ENCODE results near the gene ENO2.

The ENO2 gene

DNA sequence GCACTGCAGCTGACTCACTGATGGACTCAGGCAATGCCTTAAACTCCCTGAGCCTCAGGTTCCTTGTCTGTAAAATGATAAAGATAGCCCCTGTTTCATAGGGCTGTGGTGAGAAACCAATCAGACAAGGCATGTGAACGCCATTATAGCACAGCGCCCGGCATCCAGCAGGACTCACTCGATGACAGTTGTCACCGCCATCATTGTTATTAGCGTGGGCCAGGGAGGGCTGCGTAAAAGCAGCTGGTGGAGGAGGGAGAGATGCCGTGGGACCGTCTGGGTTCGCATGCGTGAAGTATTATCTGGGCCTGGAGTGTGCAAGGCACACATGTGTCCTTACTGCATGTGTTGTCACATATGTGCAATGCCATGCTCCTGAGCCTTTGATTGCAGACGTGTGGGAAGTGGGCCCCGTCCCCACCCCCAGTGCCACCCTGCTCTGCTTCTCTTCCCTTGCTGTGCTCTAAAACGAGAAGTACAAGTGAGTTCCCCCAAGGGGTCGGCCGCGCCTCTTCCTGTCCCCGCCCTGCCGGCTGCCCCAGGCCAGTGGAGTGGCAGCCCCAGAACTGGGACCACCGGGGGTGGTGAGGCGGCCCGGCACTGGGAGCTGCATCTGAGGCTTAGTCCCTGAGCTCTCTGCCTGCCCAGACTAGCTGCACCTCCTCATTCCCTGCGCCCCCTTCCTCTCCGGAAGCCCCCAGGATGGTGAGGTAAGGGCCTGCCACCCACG lies 36.6 kb downstream of the ENO2 start, which contains the start of gene PTPN6:
TSS of gene PTPN6 (plus strand) at position 546 of the 730 bp plus-strand sequence. CDS start at position 703, 157 bp downstream.
- FAIRE-seq = no peak

DNA sequence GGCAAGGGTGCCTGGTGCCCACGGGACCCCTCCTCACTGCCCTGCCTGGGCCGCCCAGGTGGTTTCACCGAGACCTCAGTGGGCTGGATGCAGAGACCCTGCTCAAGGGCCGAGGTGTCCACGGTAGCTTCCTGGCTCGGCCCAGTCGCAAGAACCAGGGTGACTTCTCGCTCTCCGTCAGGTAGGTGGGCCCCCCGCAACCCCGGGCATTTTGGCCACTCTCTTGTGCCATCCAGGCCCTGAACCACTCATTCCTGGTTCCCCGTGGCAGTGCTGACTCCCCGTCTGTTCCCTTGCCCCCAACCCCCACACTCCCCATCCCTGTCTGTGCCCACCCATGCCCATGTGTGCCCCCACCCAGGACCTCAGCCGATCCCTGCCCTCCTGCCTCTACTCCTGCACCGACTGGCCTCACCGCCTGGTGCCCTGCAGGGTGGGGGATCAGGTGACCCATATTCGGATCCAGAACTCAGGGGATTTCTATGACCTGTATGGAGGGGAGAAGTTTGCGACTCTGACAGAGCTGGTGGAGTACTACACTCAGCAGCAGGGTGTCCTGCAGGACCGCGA lies 37.3 kb downstream of the ENO2 start:
- FAIRE-seq = no peak

DNA sequence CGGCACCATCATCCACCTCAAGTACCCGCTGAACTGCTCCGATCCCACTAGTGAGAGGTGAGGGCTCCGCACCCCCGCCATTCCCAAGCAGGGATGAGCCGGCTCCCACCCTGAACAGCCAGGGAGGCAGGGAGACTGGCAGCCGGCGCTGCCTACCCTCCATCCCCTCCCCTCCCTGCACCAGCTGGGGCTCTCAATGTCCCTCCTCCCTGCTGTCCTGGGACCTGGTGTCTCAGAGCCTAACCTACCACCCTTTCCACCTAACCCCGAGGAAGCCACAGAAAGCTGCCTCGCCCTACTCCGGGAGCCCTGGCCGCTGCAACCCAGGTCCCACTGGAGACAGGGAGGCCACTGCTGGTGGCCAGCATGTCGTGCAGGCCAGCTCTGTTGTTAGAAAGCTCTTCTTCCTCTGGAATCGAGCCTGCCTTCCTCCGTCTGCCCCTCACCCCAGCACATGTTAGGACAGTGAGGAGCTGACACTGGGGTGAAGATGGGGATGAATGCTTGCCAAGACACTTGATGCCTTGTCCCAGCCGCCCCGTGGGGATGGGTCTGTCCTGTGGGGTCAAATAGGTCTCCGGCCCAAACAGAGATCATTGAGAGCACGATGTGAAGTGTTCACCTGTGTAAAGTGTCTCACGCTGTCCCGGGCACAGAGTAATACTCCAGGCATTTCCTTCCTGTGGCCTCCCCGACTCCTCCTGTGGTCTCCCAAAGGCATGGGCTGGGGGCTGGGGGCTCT lies 37.9 kb downstream of the ENO2 start:
- FAIRE-seq = no peak

DNA sequence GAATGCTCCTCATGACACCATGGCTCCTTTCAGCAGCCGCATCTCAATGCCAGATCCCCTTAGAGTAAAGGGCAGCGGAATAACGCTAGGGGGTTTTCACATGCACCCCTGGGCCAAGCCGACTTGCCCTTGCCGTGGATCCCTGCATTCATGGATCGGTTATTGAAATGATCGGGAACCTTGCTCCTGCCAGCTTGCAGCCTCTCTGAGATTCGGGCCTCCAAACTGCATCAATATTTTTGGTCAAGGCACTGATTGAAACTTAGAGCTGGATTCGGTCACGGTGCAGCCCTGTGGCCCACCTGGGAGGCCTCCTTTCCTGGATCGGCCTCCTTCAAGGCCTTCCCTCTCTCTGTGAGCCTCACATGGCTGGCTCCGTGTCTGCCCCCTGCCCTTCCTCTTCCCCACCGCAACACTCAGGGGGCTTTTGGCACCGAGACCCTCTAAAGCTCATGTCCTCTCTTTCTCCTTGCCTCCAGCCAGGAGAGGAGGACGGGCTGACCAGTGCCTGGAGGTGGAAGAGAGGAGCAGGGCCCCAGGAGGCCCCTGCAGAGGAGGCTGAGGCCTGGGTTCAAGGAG lies 38.6 kb downstream of the ENO2 start:
- no peak for FAIRE-seq

DNA sequence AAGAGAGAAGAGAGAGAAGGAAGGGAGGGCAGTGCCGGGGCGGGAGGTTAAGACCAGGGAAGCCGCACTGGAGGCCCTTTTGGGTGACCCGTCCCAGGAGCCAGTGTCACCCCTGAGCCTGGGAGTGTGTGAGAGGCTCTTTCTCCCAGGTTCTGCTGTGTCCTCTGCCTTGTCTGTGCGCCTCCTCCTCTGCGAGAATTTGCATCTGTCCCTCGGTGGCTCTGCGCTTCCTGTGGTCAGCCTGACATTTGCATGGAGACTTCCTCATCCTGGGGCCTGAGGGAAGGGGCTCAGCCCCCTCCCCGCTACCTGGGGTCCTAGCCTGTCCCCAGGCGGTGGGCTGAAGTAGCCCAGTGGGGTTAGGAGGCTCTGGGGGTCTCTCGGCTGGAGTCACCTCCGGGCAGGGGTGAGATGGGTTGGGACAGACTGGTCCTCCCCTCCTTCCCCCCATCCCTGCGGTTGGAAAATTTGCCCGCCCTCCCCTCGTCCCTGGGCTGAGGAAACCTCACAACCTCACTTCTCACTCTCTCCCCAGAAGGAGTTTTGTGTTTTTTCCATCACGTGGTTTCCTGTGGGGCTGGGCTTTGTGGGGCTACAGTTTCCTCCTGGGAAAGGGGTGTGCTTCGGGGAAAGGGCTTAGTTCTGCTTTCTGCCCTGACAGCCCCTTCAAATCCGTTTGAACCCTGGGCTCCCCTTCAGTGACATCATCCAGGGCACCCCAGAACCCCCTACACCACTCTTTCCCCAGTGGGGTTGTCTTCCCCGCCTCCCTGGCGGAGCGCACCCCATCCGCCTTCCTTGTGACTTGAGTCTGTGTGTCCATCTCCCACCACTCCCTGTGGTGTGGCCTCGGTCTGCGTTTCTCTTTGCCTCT lies 39.3 kb downstream of the ENO2 start:
- FAIRE-seq = no peak

DNA sequence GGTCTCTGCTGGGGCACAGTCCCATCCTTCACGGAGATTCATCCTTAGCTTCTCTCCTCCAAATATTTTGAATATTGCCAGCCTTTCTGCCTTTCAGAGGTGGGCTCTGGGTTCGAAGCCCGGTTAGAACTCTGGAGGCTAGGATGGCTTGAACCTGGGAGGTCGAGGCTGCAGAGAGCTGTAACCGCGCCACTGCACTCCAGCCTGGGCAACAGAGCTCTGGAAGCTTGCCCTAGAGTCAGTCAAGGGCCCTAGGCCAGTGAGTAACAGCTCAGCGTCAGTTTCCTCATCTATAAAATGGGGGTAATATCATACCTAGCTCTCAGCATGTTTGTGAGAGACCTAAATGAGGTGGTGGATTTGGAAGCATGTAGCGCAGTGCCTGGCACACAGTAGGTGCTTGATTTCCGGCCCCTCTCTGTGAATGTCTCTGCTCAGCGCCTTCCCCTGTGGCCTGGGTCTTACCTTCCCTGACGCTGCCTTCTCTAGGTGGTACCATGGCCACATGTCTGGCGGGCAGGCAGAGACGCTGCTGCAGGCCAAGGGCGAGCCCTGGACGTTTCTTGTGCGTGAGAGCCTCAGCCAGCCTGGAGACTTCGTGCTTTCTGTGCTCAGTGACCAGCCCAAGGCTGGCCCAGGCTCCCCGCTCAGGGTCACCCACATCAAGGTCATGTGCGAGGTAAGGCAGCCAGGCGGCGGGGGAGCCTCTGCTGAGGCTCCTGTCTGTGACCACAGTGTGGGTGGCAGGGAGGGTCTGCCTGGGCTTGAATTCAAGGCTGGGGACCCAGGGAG lies 40.1 kb downstream of the ENO2 start:
- no peak for FAIRE-seq

DNA sequence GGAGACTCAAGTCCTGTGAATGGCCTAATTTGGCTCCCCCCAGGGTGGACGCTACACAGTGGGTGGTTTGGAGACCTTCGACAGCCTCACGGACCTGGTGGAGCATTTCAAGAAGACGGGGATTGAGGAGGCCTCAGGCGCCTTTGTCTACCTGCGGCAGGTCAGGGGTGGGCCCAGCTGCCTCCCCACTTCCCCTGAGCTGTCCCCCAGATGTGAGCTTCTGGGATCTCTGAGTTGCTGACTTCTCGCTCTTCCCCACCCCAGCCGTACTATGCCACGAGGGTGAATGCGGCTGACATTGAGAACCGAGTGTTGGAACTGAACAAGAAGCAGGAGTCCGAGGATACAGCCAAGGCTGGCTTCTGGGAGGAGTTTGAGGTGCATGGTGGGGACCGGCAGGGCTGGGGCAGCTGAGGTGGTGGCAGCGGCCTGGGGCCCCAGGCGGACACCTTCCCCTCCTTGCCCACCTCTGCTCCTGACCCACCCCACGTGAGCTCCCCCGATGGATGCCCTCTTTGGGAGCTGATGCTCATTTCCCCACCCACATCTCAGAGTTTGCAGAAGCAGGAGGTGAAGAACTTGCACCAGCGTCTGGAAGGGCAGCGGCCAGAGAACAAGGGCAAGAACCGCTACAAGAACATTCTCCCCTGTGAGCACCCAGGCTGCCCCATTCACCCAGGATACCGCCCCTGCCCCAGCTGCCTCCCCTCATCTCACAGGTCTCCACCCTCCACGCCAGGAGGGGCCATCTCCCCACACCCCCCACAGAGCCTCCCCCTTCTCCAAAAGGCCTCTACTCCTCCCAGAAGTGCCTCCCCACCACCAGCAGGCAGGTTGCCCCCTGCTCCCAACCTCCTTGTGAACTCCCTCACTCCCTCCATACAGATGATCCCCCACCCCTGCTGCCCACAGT lies 41.0 kb downstream of the ENO2 start:
- no peak for FAIRE-seq

DNA sequence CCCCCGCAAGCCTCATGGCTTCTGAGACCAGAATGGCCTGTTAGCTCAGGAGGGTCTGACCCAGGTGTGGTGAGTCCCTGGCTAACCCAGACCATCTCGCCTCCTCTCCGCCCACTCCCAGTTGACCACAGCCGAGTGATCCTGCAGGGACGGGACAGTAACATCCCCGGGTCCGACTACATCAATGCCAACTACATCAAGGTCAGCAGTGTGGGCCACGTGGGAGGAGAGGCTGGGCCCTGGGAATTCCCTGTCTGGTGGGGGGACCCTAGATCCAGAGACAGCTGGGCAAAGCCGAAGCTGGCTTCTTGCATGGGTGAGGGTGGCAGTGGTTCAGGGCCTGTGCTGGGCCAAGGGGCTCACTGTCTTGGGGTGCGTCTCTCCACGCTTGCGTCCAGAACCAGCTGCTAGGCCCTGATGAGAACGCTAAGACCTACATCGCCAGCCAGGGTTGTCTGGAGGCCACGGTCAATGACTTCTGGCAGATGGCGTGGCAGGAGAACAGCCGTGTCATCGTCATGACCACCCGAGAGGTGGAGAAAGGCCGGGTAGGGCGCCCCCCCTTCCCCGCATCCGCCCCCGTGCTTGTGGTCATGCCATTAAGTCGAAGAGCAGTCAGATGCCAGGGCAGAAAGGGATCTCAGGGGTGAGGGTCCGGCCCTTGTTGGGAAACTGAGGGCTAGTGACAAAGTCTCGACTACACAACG lies 41.8 kb downstream of the ENO2 start:
- no peak for FAIRE-seq

DNA sequence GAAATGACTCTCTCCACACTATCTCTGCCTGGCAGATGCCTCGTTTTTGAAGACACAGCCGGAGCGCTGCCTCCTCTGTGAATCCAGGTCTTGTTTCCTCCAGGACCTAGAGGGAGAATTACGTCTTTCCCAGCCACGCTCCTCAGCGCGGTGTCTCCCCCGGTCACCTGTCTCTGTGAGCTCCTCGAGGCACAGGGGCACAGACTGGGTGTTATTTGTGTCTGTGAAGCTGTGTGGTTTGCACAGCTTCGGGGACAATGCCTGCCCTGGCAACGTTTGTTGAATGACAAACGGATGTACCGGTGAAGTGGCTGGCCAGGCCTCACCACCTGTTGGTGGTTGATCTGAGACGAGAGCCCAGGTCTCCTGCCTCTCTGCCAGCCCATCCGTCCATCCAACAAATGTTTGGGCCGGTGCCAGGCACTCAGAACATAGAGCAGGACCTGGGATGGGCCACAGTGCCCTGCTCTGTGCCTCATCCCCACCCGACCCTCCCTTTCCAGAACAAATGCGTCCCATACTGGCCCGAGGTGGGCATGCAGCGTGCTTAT lies 42.8 kb downstream of the ENO2 start:
- no peak for FAIRE-seq

DNA sequence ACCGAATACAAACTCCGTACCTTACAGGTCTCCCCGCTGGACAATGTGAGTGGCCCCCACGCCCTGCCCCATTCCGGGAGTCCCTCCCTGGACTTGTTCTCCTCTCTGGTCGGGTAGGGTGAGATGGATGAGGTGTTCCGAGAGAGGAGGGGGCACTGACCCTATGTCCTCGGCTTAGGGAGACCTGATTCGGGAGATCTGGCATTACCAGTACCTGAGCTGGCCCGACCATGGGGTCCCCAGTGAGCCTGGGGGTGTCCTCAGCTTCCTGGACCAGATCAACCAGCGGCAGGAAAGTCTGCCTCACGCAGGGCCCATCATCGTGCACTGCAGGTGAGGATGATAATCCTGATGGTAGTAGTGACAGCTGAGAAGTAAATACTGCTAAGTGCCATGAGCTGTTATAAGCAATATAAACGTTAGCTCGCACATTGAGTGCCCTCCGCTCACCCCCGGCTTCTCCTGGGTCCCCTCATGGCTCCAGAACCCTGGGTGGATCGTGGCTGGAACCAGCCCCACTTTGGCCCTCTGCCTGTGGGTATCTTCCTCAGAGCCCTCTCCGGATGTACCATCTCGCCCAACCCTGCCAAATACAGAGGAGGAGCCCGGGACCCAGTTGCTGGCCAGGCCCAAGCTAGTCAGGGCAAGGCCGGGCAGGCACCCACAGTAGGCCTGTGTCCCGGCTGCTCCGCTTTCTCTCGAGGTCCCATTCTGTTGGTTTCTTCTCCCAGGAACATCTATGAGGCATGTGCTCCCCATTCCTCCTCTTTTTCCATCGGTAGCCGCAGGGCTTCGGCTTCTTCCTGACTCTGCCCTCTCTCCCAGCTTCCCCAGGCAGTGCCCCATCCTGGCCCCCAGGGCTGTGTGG lies 43.6 kb downstream of the ENO2 start:
- FAIRE-seq = no peak

DNA sequence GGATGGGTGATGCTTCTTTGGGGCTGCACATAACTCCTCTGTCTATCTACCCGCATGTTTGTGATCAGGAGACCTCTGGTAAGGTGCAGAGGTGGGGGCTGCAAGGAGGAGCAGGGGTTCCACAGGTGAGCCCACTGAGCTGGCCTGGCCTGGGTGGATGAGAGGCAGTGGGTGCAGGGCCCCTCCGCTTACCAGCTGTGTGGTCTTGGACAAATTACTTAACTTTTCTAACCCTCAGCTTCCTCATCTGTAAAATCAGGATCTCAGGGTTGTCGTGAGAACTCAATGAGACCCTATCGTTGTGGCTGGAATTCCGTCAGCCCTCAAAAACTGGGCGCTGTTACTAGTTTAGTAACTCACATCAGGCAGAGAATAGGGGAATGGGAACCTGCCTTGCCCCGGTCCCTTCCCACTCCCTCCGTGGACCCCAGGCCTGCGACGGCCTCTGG lies 44.3 kb downstream of the ENO2 start:
- FAIRE-seq = no peak

DNA sequence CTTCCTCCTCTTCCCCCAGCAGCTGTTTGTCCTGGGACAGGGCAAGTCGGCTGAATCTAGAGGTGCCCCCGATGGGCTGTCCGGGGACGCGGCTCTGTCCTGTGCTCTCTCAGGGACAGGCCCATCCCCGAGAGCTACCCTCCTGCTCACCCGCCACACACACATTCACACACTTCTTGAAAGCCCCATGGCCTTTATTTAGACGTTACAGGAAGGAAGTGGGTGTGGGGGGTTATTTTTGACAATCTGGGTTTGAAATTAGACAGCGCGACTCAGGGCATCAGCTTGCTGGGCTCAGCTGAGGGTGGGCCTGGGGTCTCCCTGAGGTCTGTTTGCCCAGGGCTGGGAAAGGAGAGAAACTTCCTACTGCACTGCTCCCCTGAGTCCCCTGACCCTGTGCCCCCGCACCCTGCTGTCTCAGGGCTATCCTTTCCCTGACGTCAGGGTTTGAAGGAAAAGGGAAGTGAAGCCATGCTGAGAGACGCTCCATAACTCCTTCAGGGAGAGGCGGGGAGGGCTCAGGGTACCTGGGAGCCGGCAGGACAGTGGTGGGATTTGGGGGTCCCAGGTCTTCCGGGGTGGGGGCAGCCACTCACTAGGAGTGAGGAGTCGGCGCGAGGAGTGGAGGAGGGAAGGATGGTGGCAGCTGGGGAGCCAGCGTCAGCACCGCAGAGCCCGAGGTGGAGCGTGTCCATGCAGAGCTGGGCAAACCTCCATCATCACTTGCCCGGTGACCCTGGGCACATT lies 44.9 kb downstream of the ENO2 start:
- FAIRE-seq = no peak

DNA sequence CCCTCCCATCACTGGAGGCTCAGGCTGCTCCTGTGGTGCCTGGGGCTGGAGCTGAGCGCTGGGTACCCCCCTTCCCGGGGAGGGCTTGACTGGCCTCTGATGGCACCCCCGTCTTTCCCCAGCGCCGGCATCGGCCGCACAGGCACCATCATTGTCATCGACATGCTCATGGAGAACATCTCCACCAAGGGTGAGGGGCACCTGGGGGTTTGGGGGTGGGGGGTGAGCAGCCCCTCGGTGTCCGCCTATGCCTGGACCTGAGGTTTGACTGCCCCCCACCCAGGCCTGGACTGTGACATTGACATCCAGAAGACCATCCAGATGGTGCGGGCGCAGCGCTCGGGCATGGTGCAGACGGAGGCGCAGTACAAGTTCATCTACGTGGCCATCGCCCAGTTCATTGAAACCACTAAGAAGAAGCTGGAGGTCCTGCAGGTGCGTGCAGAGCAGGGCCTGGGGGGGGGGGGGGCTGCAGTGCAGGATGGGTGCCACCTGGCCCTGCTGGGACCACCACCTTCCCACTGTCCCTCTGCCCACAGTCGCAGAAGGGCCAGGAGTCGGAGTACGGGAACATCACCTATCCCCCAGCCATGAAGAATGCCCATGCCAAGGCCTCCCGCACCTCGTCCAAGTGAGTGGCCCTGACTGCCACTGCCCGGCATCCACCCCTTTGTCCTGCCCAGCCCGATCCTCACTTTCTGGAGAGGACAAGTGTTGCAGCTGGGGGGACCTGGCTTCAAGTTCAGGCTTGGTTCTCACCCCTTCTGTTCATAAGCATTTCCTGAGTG lies 45.6 kb downstream of the ENO2 start:
- FAIRE-seq = no peak

DNA sequence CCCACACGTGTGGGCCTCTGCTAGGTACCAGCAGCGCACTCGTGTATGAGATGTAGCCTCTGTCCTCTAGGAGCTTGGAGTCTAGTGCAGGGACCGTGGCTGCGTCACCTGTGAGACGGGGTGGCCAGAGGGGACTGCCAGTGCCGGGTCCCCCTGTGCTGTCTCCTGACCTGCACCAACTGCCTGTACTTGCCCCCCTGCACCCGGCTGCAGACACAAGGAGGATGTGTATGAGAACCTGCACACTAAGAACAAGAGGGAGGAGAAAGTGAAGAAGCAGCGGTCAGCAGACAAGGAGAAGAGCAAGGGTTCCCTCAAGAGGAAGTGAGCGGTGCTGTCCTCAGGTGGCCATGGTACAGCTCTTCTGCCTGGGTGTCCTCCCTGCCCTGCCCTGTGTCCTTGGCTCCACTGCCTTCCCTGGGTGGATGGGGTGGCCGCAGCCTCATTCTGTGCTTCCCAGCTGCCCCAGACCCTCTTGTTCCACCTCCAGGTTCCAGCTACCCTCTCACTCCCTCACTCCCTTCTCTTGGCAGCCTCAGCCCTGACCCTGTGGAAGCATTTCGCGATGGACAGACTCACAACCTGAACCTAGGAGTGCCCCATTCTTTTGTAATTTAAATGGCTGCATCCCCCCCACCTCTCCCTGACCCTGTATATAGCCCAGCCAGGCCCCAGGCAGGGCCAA lies 46.4 kb downstream of the ENO2 start:
- FAIRE-seq = no peak

DNA sequence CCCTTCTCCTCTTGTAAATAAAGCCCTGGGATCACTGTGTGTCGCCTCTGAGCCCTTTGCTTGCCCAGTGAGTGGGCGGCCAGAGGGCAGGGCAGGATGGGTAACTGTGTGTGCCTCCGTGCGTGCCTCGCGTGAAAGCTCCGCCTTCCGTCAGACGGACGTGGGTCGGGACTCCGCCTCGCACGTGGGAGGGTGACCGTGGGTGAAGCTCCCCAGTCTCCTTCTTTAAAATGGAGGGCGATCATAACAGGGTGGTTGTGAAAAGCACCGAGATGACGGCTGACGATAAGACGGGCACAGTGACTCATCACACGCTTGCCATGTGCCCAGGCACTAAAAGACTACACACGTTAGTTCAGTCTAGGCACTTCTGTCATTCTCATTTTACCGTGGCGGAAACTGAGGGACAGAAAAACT lies 46.9 kb downstream of the ENO2 start:
- FAIRE-seq = no peak

DNA sequence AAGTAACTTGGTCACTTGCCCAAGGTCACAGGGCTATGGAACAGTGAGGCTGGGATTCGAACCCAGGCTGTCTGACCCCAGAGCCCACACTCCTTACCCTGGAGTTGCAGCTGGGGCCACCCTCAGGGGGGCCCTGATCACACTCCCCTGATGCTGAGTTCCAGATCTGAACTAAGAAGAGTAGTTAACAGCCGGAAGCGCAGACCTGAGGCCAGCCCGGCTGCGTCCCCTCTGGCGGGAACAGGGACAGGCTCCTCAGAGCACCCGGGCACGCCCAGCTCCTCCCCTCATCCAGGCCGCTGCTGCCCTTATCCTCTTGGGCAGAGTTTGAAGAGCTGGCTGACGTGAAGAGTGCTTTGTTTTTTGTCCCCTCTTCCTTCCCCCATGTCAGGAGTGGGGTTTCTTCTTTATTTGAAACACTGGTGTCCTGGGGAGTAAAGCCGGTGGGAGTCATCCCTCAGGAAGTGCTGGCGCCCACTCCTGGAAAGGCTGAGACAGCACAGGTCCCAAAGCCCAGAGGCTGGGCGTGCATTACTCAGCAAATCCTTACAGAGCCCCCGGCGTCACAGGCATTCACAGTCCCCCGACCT lies 47.4 kb downstream of the ENO2 start:
- FAIRE-seq = no peak

Measured in colon (tissue), 2 donors.